Eye (tissue), 1 donor: Measurements from ENCODE around the gene ATP9B.

Experiments
- DNase-seq: peaks from one replicate; pipeline ENCODE4 v3.0.0-alpha.2; 2015

Gene ATP9B

GRCh38 chr18:79204889-79205807, 136.0 kb downstream of the ATP9B start:
- DNase-seq, result no peak

GRCh38 chr18:79206444-79206843, 137.2 kb downstream of the ATP9B start:
- no peak for DNase-seq

GRCh38 chr18:79208906-79209305, 139.7 kb downstream of the ATP9B start:
- DNase-seq, result peak; percentile 28

GRCh38 chr18:79210002-79210910, 141.1 kb downstream of the ATP9B start:
- DNase-seq, result no peak

GRCh38 chr18:79211844-79212243, 142.7 kb downstream of the ATP9B start:
- DNase-seq, result no peak

- DNase-seq, result no peak
Measured at GRCh38 chr18:79214056-79214455, 144.9 kb downstream of the ATP9B start.

GRCh38 chr18:79216176-79216575, 147.0 kb downstream of the ATP9B start:
- DNase-seq, result no peak

GRCh38 chr18:79217979-79218604, 148.9 kb downstream of the ATP9B start:
- no peak for DNase-seq

- DNase-seq, result no peak
Measured at GRCh38 chr18:79218605-79219190, 149.5 kb downstream of the ATP9B start.

- no peak for DNase-seq
Measured at GRCh38 chr18:79221136-79221535, 151.9 kb downstream of the ATP9B start.

- DNase-seq, result no peak
Measured at GRCh38 chr18:79222790-79223189, 153.6 kb downstream of the ATP9B start.

- DNase-seq, result no peak
Measured at GRCh38 chr18:79223431-79223830, 154.2 kb downstream of the ATP9B start.

- DNase-seq, result no peak
Measured at GRCh38 chr18:79224381-79224780, 155.2 kb downstream of the ATP9B start.

GRCh38 chr18:79227621-79228020, 158.4 kb downstream of the ATP9B start:
- DNase-seq, result no peak

- DNase-seq, result no peak
Measured at GRCh38 chr18:79229431-79229830, 160.2 kb downstream of the ATP9B start.

- DNase-seq, result no peak
Measured at GRCh38 chr18:79234438-79234837, 165.2 kb downstream of the ATP9B start.

GRCh38 chr18:79239631-79240030, 170.4 kb downstream of the ATP9B start:
- no peak for DNase-seq

- DNase-seq, result peak; percentile 78
Measured at GRCh38 chr18:79241755-79242154, 172.6 kb downstream of the ATP9B start.

GRCh38 chr18:79242246-79242645, 173.1 kb downstream of the ATP9B start:
- peak; percentile 84 for DNase-seq

GRCh38 chr18:79245517-79246001, 176.4 kb downstream of the ATP9B start:
- DNase-seq, result no peak

GRCh38 chr18:79246309-79247108, 177.3 kb downstream of the ATP9B start:
- DNase-seq, result peak; percentile 89
